HG02981 (cell line): Measurements from ENCODE around the gene SDC3.

Experiments
- ATAC-seq: cut with Tn5 transposase; IDR thresholded peaks from one replicate; pipeline ENCODE4 v1.9.1; 2021; ENCODE audit warnings: mild to moderate bottlenecking, moderate library complexity; ENCODE audit not compliant: unreplicated experiment

The SDC3 gene

GRCh38 chr1:30823969-30824735, 84.4 kb downstream of the SDC3 start:
- peak; percentile 95 for ATAC-seq

DNA sequence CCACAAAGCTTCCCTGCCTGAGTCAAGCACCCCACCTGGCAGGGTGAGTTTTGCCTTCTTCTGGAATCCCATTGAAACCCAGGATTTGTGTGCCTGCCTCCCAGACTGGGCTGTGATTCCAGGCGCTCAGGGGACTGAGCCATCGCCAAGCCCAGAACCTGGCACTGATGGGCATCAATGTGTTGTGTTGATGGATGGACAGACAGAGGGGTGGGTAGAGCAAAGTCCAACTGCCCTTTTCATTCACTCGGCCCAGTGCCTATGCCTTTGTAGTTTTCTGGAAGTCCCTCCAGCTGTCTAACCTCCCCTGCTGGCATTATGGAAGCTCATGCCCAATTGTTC, 85.0 kb downstream of the SDC3 start:
- no peak for ATAC-seq

DNA sequence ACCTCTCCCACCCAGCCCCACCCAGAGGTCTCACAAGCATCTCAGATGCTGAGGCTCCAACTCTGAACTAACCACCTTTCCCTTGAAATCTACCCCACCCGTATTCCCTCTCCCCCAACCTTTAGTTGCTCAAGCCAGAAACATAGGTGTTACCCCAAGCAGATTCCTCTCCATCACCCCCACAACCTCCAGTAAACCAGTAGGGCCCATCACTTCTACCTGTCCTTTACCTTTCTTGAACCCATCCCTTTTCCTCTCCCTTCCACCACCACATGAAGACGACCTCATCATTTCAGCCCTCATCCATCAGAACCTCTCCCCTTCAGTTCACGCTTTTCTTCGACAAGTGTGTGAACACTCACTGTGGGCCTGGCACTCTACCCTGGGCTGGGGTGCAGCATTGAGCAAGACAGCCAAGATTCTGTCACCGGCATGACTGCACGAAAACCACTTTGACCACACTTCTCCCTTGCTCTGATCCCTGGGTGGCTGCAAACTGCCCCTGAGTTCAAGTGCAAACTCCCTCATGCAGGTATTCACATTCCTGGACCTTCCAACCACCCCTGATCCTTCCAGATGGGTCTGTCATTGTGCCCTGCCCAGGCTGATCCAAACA, 85.5 kb downstream of the SDC3 start:
- no peak for ATAC-seq

DNA sequence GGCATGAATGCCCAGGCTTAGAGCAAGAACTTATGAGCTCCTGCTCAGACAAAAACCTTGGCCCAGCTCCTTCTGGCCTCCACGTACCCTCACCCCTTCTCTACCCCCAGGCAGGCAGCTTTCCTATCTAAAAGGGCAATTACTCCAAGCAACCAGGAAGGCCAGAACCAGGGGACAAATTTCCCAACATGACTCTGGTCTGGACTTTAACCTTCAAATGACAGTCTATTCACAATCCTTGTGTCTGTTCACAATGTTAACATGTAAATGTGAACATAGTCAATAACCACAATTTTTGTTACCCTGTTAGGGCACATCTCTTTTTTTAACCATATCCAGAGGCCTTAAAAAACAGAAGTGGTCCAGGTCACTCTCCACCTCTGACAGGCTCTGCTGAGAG, 86.6 kb downstream of the SDC3 start:
- ATAC-seq: no peak

GRCh38 chr1:30820299-30820698, 88.3 kb downstream of the SDC3 start:
- no peak for ATAC-seq
